ENCODE results near the gene PRSS56.
"Not testable (repeated sequence)": the region's sequence is repeated elsewhere in the genome, so short reads cannot be mapped to it uniquely, and the experiment has no call there.

PRSS56 gene

DNA sequence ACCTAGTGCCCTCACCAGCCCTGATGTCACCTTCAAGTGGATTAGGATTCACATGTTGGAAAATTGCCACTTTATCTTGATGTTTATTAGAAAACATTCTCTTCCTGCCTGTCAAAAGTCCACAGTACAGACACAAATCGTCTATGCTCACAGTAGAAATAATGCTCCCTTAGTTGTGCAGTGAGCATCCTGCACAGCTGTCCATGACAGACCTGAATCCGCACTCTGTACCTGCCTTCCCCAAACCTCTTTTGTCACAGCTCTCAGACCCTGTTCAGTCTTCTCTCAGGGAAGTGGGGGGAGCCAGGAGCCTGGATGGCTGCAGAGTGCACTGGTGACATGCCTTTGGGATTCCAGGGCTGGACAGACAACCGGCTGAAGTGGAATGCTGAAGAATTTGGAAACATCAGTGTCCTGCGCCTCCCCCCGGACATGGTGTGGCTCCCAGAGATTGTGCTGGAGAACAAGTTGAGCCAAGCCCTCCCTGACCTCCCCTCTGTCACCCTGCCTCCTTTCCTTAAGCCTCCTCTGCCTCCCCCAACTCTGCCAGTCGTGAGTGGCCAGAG is 7.8 kb downstream of the PRSS56 start:
- no peak for DNase-seq (ENCODE audit: low read depth, low spot score)
- POLR2A ChIA-PET = no interaction called here
- CTCF ChIA-PET = no interaction called here
- TF ChIP-seq, protein P1, sequence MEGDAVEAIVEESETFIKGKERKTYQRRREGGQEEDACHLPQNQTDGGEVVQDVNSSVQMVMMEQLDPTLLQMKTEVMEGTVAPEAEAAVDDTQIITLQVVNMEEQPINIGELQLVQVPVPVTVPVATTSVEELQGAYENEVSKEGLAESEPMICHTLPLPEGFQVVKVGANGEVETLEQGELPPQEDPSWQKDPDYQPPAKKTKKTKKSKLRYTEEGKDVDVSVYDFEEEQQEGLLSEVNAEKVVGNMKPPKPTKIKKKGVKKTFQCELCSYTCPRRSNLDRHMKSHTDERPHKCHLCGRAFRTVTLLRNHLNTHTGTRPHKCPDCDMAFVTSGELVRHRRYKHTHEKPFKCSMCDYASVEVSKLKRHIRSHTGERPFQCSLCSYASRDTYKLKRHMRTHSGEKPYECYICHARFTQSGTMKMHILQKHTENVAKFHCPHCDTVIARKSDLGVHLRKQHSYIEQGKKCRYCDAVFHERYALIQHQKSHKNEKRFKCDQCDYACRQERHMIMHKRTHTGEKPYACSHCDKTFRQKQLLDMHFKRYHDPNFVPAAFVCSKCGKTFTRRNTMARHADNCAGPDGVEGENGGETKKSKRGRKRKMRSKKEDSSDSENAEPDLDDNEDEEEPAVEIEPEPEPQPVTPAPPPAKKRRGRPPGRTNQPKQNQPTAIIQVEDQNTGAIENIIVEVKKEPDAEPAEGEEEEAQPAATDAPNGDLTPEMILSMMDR (IDR thresholded peaks at IDR 0.05; ENCODE audit: insufficient read depth, low read length, missing control alignments) = no peak
- no peak overlapping the region for H3K4me3 ChIP-seq (ENCODE audit: low read depth, low read length)

DNA sequence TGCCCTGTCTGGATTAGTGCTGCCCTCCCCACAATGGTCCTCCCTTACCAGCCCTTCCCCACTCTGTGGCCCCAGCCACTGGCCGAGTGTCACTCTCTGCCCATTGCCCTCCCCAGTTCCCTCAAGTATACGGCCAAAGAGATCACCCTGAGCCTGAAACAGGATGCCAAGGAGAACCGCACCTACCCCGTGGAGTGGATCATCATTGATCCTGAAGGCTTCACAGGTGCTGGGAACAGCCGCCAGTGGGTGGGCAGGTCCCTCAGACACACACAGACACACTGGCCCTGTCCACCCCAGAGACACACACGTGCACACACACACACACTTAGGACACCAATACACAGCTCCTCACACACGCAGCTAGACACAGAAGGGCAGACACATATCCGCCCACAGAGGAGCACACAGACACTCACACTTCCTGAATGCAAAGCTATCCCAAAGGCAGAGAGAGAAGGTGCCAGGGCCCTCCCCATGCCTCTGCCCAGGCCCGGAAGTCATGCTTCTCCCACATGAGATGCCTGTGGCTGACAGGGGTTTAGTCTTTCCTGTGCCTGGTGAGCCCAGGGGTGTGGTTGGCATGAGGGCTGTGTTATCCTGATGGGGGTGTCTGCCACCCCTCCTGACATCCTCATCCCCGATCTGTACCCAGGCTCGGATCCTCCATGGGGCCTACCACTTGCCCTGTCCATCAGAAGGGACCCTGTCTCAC is 8.7 kb downstream of the PRSS56 start:
- POLR2A ChIA-PET = no interaction called here
- DNase-seq (ENCODE audit: low read depth, low spot score) = no peak
- no peak overlapping the region for H3K4me3 ChIP-seq (ENCODE audit: low read depth, low read length)
- CTCF ChIA-PET = no interaction called here
- TF ChIP-seq, protein P1 (IDR thresholded peaks at IDR 0.05; ENCODE audit: insufficient read depth, low read length, missing control alignments) = no peak

DNA sequence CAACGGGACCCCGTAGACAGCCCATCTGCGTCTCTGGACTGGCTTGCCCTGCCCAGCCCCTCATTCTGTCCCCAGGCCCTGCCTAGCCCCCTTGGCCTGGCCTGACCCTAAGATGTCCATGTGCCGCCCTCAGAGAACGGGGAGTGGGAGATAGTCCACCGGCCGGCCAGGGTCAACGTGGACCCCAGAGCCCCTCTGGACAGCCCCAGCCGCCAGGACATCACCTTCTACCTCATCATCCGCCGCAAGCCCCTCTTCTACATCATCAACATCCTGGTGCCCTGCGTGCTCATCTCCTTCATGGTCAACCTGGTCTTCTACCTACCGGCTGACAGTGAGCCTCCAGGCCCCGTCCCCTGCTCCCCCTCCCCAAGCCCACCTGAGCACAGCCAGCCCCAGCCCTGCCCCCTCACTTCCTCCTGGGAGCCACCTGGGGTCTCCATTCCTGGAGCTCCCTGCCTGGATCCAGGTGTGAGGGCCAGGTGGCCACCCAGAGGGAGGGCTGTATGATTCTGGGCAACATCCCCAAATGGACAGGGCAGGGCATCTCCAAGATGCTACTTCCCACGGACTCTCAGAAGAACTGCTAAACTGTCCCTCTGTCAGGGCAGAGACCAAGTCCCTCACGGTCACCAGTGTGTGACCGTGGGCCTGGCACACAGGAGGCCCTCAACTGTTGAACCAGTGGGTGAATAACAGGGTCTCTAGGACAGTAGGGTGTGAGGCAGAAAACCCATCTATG is 9.8 kb downstream of the PRSS56 start:
- DNase-seq (ENCODE audit: low read depth, low spot score) = no peak
- ChIA-PET POLR2A (no interaction called here), CTCF (no interaction called here)
- H3K4me3 ChIP-seq (ENCODE audit: low read depth, low read length) = no peak overlapping the region
- TF ChIP-seq, protein P1 (IDR thresholded peaks at IDR 0.05; ENCODE audit: insufficient read depth, low read length, missing control alignments) = no peak

DNA sequence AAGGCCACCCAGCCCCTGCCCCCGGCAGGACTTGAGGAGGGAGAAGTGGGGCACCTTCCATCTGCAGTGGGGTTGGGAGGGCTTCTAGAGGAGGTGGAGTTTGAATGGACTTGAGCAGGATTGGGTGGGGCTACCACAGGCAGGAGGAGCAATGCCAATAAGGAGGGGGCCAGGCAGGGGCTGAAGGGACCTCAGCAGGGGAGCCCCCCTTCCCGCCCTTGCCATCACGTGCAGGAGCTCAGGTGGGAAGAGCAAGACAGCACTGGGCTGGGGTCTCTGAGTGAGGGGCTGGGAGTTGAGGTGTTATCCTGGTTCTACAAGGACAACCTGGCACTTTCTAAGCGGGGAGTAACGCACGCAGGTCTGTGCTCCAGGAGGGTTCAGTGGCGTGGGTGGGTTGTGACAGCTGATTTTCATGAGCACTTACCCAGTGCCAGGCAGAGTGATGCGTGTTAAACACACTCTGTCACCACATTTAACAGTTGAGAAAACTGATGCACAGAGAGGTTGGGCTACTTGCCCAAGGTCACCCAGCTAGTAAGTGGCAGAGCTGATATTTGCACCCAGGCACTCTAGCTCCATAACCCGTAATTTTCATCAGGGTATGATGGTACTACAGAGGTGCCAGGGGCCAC is 10.6 kb downstream of the PRSS56 start:
- DNase-seq (ENCODE audit: low read depth, low spot score) = no peak
- CTCF ChIA-PET = interaction anchor here (4.0 kb wide), 1 partner anchor 9 kb away, joined by 21 read pairs; no protein-coding TSS in a partner anchor
- POLR2A ChIA-PET = no interaction called here
- TF ChIP-seq, protein P1 (IDR thresholded peaks at IDR 0.05; ENCODE audit: insufficient read depth, low read length, missing control alignments) = no peak
- H3K4me3 ChIP-seq (ENCODE audit: low read depth, low read length) = no peak overlapping the region

DNA sequence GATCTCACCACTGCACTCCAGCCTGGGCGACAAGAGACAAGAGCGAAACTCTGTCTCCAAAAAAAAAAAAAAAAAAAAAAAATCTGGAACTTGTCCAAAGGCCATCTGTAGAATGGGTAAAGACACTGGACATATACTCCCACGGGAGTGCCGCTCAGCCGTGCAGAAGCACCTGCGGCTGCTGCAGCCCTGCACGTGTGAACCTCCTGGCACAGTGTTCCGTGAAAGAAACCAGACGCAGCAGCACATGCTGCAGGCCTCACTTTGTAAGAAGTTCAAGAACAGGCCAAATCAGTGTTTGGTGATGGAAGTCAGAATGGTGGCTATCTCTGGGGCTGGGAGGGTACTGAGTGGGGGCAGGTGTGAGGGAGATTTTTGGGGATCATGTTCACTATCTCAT is 12.2 kb downstream of the PRSS56 start:
- POLR2A ChIA-PET = no interaction called here
- DNase-seq (ENCODE audit: low read depth, low spot score) = no peak
- no peak overlapping the region for H3K4me3 ChIP-seq (ENCODE audit: low read depth, low read length)
- CTCF ChIA-PET = interaction anchor here (1.4 to 4.0 kb wide), 3 partner anchors 11 to 680 kb away, joined by 4 to 21 read pairs (median 5); no protein-coding TSS in a partner anchor
- TF ChIP-seq, protein P1 (IDR thresholded peaks at IDR 0.05; ENCODE audit: insufficient read depth, low read length, missing control alignments) = no peak

DNA sequence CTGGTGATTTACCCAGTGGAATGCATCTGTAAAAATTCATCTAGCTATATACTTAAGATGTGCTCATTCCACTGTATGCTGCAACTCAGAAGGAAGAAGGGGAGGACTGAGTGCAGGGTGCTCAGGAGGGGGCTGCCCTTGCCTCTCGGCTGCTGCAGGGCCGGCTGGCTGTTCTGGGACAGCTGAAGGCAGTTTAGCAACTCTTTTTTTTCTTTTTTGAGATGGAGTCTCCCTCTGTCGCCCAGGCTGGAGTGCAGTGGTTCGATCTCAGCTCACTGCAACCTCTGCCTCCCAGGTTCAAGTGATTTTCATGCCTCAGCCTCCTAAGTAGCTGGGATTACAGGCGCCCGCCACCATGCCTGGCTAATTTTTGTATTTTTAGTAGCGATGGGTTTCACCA is 12.6 kb downstream of the PRSS56 start:
- POLR2A ChIA-PET; DNase-seq (ENCODE audit: low read depth, low spot score); H3K4me3 ChIP-seq (ENCODE audit: low read depth, low read length): not testable (repeated sequence)
- CTCF ChIA-PET = interaction anchor here (0.8 to 4.0 kb wide), 4 partner anchors 11 to 680 kb away, joined by 3 to 21 read pairs (median 4); no protein-coding TSS in a partner anchor
